Subcutaneous abdominal adipose tissue (tissue), 5 donors: ENCODE measurements around the gene TBCC.

Experiments
- H3K27ac ChIP-seq: one replicate; pipeline ENCODE4 v1.7.0; 2013; ENCODE audit warnings: low read depth, mild to moderate bottlenecking, inconsistent platforms, low read length, moderate library complexity
- H3K27me3 ChIP-seq, 5 donors: one replicate each; pipeline ENCODE4 v1.7.0; 2013; ENCODE audit warnings: low read length in 5 of 5, inconsistent platforms in 1 of 5; ENCODE audit not compliant: control insufficient read depth in 5 of 5, insufficient read depth in 4 of 5
- H3K36me3 ChIP-seq, 5 donors: one replicate each; pipeline ENCODE4 v1.7.0; 2013; ENCODE audit warnings: low read length in 5 of 5; ENCODE audit not compliant: control insufficient read depth in 5 of 5, insufficient read depth in 5 of 5
- H3K4me1 ChIP-seq, 5 donors: one replicate each; pipeline ENCODE4 v1.7.0; 2013; ENCODE audit warnings: low read length in 5 of 5, mild to moderate bottlenecking in 3 of 5, moderate library complexity in 1 of 5; ENCODE audit not compliant: control insufficient read depth in 5 of 5, insufficient read depth in 5 of 5
- H3K4me3 ChIP-seq, 5 donors: one replicate each; pipeline ENCODE4 v1.7.0; 2013; ENCODE audit warnings: low read length in 5 of 5, low read depth in 1 of 5
- H3K9ac ChIP-seq, 5 donors: one replicate each; pipeline ENCODE4 v1.7.0; 2013; ENCODE audit warnings: low read length in 5 of 5, mild to moderate bottlenecking in 4 of 5, moderate library complexity in 3 of 5
- H3K9me3 ChIP-seq, 5 donors: one replicate each; pipeline ENCODE4 v1.7.0; 2013; ENCODE audit warnings: low read length in 5 of 5; ENCODE audit not compliant: control insufficient read depth in 5 of 5
- donor health status: healthy.
- donor health status: healthy.
- donor health status: healthy.
- donor health status: healthy.
- donor health status: healthy.

TBCC gene

DNA sequence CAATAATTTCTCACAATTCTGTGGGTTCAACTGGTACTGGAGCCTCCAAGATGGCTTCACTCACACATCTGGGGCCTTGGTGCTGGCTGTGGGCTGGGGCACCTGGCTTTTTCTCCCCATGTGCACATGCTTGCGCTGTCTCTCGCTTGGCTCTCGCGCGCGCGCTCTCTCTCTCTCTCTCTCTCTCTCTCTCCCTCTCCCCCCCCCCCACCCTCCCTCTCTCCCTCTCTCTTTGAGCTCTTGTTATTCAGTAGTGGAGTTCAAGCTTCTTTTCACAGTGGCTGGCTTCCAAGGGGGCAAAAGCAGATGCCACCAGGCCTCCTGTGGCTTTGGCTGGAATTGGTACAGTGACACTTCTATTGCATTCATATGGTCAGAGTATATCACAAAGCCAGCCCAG, 10.8 kb upstream of the TBCC start:
- H3K4me3 ChIP-seq: no peak overlapping the region
- H3K36me3 ChIP-seq: peaks cover 0 to 14% (median 5%) of the 10 kb centered on the region in 5 donors
- H3K27me3 ChIP-seq: no peaks in the 10 kb centered on the region
- H3K9me3 ChIP-seq: no peaks in the 10 kb centered on the region
- no peaks in the 10 kb centered on the region for H3K4me1 ChIP-seq
- H3K27ac ChIP-seq: no peak overlapping the region
- H3K9ac ChIP-seq: no peak overlapping the region

DNA sequence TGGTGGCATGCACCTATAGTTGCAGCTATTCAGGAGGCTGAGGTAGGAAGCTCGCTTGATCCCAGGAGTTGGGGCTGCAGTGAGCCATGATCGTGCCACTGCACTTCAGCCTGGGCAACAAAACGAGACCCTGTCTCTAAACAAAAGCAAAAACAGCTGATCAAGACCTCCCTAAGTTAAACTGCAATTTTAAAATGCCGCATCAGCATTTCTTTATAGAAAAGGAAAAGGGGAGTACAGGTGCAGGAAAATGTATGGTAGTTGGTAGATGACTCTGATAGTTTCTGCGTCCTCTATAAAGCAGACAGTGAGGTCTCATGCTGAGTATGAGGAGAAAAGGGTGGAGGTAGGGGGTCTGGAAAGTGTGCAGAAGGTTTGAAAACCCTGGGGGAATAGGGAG, 8.9 kb upstream of the TBCC start:
- H3K4me3 ChIP-seq: no peak overlapping the region
- no peaks in the 10 kb centered on the region for H3K9me3 ChIP-seq
- no peak overlapping the region for H3K27ac ChIP-seq
- H3K9ac ChIP-seq: no peak overlapping the region
- no peaks in the 10 kb centered on the region for H3K27me3 ChIP-seq
- H3K36me3 ChIP-seq: peaks cover 0 to 12% (median 5%) of the 10 kb centered on the region in 5 donors
- H3K4me1 ChIP-seq: no peaks in the 10 kb centered on the region

DNA sequence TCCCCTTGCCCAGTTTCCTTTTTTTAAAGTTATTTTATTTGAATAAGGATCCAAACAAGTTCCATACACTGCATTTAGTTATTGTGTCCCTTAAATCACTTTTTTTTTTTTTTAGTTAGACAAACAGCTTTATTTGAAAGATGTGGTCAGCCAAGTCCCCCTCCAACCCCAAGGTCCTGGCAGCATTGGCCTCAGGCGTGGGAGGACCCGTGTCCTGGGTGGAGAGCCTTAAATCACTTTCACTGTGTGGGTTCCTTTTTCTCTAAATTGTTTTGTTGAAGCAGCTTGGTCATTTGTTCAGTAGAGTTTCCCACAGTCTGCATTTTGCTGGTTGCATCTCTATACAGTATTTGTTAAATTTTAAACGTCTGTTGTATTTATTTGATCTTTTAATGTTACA, 5.2 kb upstream of the TBCC start:
- H3K4me1 ChIP-seq: peaks cover 0 to 18% (median 15%) of the 10 kb centered on the region in 5 donors
- no peaks in the 10 kb centered on the region for H3K9me3 ChIP-seq
- H3K4me3 ChIP-seq: no peak overlapping the region
- no peak overlapping the region for H3K9ac ChIP-seq
- no peaks in the 10 kb centered on the region for H3K27me3 ChIP-seq
- H3K36me3 ChIP-seq: no peaks in the 10 kb centered on the region
- H3K27ac ChIP-seq: no peak overlapping the region

DNA sequence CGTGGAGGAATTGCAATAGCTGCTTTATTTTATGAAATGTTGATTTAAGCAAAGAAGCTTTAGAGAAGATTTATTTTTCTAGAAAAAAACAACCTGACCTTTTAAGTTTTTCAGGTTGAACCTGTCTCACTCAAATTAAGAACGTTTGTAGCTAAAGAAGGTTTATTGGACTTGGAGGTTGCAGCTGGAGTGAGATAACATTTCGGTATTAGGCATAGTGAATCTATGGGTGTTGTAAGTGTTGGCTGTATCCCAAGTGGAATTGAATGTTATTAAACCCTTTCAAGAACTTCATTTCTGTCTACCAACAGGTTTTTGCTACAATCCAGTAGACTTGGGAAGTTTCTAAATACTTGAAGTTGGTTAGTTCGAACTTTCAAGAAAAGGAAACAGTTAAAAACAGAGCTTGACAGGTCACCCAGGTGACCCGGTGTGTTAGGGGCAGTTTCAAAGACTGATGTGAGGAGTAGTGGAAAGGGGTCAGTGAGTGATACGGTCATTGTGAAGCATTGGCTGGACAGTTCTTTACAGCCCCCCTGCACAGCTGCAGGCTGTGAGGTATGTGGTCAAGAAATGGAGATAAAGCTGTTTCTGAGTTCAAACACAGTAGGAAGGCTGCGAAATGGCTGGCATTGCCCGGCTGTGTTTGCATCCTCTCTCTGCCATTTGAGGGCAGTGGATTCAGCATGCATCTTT, 2.4 kb upstream of the TBCC start:
- peaks cover 4 to 39% (median 33%) of the 10 kb centered on the region in 5 donors for H3K4me1 ChIP-seq
- H3K36me3 ChIP-seq: no peaks in the 10 kb centered on the region
- peak overlapping the region in 2 of 5 donors; percentile 12 to 46 for H3K9ac ChIP-seq
- H3K4me3 ChIP-seq: peak overlapping the region in 3 of 5 donors; percentile 29 to 100 (median 88)
- no peaks in the 10 kb centered on the region for H3K9me3 ChIP-seq
- H3K27me3 ChIP-seq: no peaks in the 10 kb centered on the region
- H3K27ac ChIP-seq: peak overlapping the region; percentile 81

DNA sequence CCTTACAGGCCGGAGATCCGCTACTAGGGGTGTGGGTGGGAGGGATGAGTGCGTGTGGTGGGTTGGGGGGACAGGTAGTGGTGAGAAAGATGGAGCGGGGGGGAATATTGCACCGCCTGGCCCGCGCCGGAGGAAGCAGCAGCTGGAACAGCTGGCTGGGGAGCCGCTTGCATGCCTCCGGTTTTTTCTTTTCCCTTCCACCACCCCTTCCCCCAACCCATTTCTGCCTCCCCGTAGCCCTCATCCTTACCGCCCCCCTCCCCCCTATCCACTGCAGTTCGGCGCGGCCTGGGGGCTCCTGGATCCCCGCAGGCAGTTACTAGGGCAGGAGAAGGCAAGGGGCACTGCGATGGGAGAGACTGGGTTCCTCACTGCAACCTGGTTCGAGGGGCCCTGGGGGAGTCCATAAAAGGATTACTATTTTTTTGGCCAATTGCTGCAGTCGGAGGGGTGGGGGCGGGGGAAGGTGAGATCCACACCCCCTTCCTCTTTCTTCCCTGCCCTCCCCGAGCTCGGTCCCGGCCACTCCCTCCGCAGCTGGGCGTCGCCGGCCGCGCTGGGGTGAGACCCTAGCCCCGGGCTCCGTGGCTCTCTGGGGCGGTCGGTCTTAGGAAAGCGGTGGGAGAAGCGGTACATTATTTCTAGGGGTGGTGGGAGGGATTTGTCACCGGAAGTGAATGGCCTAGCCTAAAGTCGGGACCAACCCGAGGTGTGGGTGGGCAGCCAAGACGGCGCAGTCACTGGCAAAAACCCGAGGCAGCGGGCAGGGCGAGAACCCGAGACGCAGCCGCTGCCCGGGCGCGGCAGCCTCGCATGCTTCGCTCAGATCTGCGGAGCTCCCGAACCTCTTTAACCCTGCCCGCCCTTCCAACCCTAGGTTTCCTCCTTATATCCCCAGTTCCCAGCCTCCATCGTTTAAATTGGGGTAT, 824 bp upstream of the TBCC start:
- peak overlapping the region; percentile 72 to 100 (median 88) for H3K4me3 ChIP-seq
- peak overlapping the region; percentile 53 to 90 (median 86) for H3K9ac ChIP-seq
- peaks cover 4 to 40% (median 33%) of the 10 kb centered on the region in 5 donors for H3K4me1 ChIP-seq
- H3K27ac ChIP-seq: peak overlapping the region; percentile 81
- H3K9me3 ChIP-seq: no peaks in the 10 kb centered on the region
- H3K27me3 ChIP-seq: no peaks in the 10 kb centered on the region
- H3K36me3 ChIP-seq: no peaks in the 10 kb centered on the region

DNA sequence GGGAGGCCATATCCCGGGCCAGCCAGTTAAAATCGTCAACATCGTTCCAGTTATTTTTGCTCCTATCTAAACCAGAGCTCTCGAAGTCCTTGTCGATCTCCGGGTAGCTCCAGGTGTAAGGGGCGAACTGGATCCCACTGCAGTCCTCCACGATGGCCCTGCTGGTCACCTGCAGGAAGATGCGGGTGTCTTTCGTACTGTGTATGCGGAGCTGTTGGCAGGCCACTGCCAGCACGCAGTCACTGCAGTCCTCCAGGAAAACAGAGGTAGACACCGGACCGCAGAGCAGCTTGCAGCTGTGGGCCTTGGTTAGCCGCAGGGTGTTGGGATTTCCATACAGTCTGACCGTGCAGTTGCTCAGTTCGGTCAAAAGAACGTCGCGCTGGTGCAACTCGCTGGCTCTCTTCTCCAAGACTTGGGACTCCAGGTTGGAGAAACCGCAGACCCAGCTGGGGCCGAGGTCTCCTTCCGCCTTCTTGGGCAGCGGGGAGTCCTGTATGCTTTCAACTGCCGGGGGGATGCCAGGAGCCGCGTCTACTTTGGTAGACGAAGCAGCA, 742 bp downstream of the TBCC start:
- H3K4me1 ChIP-seq: peaks cover 4 to 40% (median 33%) of the 10 kb centered on the region in 5 donors
- H3K27ac ChIP-seq: peak overlapping the region; percentile 89
- H3K9me3 ChIP-seq: no peaks in the 10 kb centered on the region
- peak overlapping the region; percentile 90 to 100 (median 99) for H3K4me3 ChIP-seq
- H3K27me3 ChIP-seq: no peaks in the 10 kb centered on the region
- H3K9ac ChIP-seq: peak overlapping the region; percentile 84 to 98 (median 94)
- H3K36me3 ChIP-seq: no peaks in the 10 kb centered on the region

DNA sequence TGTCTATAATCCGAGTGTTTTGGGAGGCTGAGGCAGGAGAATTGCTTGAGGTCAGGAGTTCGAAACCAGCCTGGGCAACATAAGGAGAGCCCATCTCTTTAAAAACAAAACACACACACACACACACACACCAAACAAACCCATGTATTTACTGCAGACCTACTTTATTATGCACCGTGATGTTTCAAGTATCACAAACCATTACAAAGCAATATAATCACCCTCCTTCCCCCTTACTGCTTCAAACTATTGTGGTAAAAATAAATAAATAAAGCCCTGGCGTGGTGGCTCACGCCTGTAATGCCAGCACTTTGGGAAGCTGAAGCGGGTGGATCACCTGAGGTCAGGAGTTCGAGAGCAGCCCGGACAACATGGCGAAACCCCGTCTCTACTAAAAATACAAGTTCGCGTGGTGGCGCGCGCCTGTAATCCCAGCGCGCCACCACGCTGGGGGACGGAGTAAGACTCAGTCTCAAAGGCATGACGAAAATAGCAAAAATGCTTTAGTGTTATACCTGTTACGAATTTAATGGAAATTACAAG, 1.5 kb downstream of the TBCC start:
- Histone ChIP-seq H3K36me3 (no peaks in the 10 kb centered on the region), H3K27me3 (no peaks in the 10 kb centered on the region), H3K27ac (peak overlapping the region; percentile 89), H3K4me1 (peaks cover 4 to 40% (median 33%) of the 10 kb centered on the region in 5 donors), H3K9me3 (no peaks in the 10 kb centered on the region), H3K9ac (peak overlapping the region in 3 of 5 donors; percentile 94 to 98 (median 97)), H3K4me3 (peak overlapping the region; percentile 90 to 100 (median 99))

DNA sequence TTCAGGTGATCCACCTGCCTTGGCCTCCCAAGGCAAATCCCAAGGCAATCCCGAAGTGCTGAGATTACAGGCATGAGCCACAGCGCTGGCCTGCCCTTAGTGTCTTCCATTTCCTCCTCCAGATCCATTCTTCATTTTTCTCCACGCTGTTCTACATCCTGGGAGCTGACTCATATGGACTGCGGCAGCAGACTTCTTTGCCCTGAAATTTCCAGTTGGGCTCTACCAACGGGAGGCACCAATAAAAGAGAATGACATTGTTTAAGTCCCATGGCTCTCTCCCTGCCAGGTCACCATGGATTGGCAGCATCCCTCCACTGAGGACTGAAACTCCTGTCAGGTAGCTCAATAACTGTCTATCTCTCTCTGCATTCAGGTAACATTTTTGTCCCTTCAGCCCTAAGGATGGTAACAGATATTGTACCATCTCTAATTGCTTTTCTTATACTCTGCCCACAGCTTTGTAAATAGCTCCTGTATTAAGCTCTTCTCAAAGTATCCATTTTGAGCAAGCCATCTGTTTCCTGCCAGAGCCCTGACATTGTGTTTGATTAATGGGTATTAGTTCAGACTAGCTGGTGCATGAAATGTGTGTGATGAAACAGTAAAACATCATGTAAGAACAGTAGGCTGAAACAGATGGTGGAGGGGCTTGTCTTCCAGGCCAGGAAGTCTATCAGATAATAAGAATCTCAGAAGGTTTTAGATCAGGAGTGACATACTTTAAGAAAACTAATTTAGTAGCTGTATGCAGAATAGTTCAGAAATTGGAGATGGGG, 3.6 kb downstream of the TBCC start:
- H3K4me3 ChIP-seq: no peak overlapping the region
- no peaks in the 10 kb centered on the region for H3K9me3 ChIP-seq
- H3K27ac ChIP-seq: no peak overlapping the region
- no peaks in the 10 kb centered on the region for H3K36me3 ChIP-seq
- no peak overlapping the region for H3K9ac ChIP-seq
- peaks cover 4 to 25% (median 22%) of the 10 kb centered on the region in 5 donors for H3K4me1 ChIP-seq
- H3K27me3 ChIP-seq: no peaks in the 10 kb centered on the region

DNA sequence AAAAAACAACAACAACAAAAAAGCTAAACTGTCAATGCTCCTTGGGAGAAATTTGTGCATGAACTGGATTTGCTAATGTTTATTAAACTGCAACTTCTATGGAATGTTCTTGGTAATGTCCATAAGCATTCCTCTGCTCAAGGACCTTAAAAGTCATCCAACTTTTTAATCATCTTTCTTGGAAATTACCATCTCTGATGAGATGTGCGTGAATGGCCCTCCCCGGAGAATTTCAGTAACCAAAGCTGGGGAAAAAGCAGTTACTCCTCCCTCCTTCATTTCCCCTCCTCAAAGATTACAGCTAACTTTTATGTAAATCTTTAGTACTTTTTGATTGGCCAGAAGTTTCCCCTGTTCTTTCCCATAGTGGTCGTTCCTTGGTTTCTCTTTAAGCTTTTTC, 5.2 kb downstream of the TBCC start:
- H3K9me3 ChIP-seq: no peaks in the 10 kb centered on the region
- H3K36me3 ChIP-seq: no peaks in the 10 kb centered on the region
- H3K27me3 ChIP-seq: no peaks in the 10 kb centered on the region
- no peak overlapping the region for H3K27ac ChIP-seq
- H3K4me1 ChIP-seq: peaks cover 4 to 25% (median 18%) of the 10 kb centered on the region in 5 donors
- no peak overlapping the region for H3K9ac ChIP-seq
- no peak overlapping the region for H3K4me3 ChIP-seq
